Right lobe of liver (tissue), 4 donors: ENCODE results near the gene CAPRIN1.

Experiments used
- POLR2A ChIP-seq: fragments of 450-650 bp; IDR thresholded peaks from one replicate; pipeline ENCODE4 v1.6.1; 2017; ENCODE audit warnings: antibody characterized with exemption, mild to moderate bottlenecking
- TF ChIP-seq, protein P1 (sequence below), 4 donors: fragments of 200-600 bp in 3 of 4; fragments of 450-650 bp in 1 of 4; IDR thresholded peaks; one replicate each; pipeline versions ENCODE4 v1.5.1 to v1.8.0; 2016 to 2022; ENCODE audit warnings: antibody characterized with exemption in 4 of 4, mild to moderate bottlenecking in 2 of 4
- donor health status: DM: no; HTN: no; CAD: no.
- donor health status: DM: no; HTN: no; CAD: no.
- donor health status: DM: no; HTN: yes; CAD: no.

DNA sequence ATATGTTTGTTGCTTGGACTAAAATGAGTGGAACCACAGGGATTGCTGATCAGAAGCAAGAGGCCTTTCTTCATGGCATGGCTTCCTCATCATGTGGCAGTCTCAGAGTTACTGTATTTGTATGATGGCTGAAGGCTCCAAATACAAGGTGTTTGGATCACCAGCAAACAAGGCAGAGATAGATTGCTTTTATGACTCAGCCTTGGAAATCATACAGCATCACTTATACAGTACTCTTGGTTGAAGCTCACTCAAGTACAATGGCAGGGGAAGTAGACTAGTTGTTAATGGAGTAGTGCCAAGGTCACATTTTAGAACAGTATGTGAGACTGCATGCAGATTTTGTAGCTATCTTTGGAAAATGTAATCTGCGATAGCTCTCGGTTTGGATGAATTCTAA is 16.6 kb downstream of the CAPRIN1 start:
- TF ChIP-seq, protein P1, sequence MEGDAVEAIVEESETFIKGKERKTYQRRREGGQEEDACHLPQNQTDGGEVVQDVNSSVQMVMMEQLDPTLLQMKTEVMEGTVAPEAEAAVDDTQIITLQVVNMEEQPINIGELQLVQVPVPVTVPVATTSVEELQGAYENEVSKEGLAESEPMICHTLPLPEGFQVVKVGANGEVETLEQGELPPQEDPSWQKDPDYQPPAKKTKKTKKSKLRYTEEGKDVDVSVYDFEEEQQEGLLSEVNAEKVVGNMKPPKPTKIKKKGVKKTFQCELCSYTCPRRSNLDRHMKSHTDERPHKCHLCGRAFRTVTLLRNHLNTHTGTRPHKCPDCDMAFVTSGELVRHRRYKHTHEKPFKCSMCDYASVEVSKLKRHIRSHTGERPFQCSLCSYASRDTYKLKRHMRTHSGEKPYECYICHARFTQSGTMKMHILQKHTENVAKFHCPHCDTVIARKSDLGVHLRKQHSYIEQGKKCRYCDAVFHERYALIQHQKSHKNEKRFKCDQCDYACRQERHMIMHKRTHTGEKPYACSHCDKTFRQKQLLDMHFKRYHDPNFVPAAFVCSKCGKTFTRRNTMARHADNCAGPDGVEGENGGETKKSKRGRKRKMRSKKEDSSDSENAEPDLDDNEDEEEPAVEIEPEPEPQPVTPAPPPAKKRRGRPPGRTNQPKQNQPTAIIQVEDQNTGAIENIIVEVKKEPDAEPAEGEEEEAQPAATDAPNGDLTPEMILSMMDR (IDR thresholded peaks at IDR 0.05): no peak
- TF ChIP-seq POLR2A: no peak
